ENCODE data around the gene RUVBL1. TPM values are rescaled to one million over a fixed set of nuclear protein-coding genes. Genes with fewer than 3 reads are reported as not detected.

RUVBL1 gene
- total RNA-seq, 1 donor from 2014 or later, result 33.1 TPM

GRCh38 chr3:128073185-128073725, 50.4 kb downstream of the RUVBL1 start:
- Mint-ChIP-seq H3K27ac (ENCODE audit: unreplicated experiment) (no peak overlapping the region), H3K27me3 (ENCODE audit: unreplicated experiment) (peaks cover 3% of the 10 kb centered on the region), H3K9me3 (ENCODE audit: unreplicated experiment) (peaks cover 2% of the 10 kb centered on the region), H3K36me3 (ENCODE audit: unreplicated experiment) (peaks cover 4% of the 10 kb centered on the region), H3K4me1 (ENCODE audit: low read depth, unreplicated experiment) (peaks cover 3% of the 10 kb centered on the region), H3K4me3 (ENCODE audit: unreplicated experiment) (no peak overlapping the region)
- TF ChIP-seq, protein P1, sequence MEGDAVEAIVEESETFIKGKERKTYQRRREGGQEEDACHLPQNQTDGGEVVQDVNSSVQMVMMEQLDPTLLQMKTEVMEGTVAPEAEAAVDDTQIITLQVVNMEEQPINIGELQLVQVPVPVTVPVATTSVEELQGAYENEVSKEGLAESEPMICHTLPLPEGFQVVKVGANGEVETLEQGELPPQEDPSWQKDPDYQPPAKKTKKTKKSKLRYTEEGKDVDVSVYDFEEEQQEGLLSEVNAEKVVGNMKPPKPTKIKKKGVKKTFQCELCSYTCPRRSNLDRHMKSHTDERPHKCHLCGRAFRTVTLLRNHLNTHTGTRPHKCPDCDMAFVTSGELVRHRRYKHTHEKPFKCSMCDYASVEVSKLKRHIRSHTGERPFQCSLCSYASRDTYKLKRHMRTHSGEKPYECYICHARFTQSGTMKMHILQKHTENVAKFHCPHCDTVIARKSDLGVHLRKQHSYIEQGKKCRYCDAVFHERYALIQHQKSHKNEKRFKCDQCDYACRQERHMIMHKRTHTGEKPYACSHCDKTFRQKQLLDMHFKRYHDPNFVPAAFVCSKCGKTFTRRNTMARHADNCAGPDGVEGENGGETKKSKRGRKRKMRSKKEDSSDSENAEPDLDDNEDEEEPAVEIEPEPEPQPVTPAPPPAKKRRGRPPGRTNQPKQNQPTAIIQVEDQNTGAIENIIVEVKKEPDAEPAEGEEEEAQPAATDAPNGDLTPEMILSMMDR (IDR thresholded peaks at IDR 0.05; ENCODE audit: partially characterized antibody, unreplicated experiment), result no peak
- DNase-seq, result no peak

- peaks cover 7% of the 10 kb centered on the region for H3K36me3 Mint-ChIP-seq (ENCODE audit: unreplicated experiment)
- no peak overlapping the region for H3K27ac Mint-ChIP-seq (ENCODE audit: unreplicated experiment)
- TF ChIP-seq, protein P1 (IDR thresholded peaks at IDR 0.05; ENCODE audit: partially characterized antibody, unreplicated experiment), result no peak
- H3K27me3 Mint-ChIP-seq (ENCODE audit: unreplicated experiment), result peaks cover 3% of the 10 kb centered on the region
- no peak overlapping the region for H3K4me3 Mint-ChIP-seq (ENCODE audit: unreplicated experiment)
- no peak for DNase-seq
- peaks cover 2% of the 10 kb centered on the region for H3K9me3 Mint-ChIP-seq (ENCODE audit: unreplicated experiment)
- peaks cover 8% of the 10 kb centered on the region for H3K4me1 Mint-ChIP-seq (ENCODE audit: low read depth, unreplicated experiment)
Measured at GRCh38 chr3:128072454-128073184, 51.0 kb downstream of the RUVBL1 start.

DNA sequence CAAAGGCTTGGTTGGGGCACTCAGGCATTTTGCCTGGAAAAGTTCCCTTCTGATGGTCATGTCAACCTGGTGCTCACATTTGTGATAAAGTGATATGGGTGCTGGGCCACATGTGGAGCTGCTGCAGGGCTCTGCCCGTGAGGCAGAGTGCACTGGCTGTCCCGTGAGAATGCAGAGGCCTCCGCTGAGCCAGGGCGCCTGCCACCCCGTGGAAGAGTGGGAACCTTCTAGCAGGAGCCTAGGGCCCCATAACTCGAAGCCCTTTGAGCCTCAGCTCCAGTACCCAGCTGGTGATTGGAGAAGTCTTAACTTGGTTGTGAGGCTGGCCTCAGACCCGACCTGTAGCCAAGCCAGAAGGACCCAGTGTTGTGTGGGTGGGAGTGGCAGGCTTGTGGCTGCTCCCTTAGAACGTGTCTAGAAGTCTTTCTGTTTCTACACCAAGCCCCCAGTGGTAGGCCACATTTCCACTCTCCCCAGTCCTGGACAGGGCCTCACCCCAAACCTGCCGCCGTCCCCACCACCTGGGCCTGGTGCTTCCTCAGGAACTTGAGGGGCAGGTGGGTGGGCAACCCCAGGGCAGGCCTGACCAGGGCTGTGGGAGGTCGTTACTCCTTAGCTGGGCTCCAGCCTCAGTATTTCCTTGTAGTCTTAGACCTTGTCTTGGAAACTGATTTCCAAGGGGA, 51.7 kb downstream of the RUVBL1 start:
- TF ChIP-seq, protein P1 (IDR thresholded peaks at IDR 0.05; ENCODE audit: partially characterized antibody, unreplicated experiment), result no peak
- no peak for DNase-seq
- Mint-ChIP-seq H3K27me3 (ENCODE audit: unreplicated experiment) (peaks cover 3% of the 10 kb centered on the region), H3K36me3 (ENCODE audit: unreplicated experiment) (peaks cover 14% of the 10 kb centered on the region), H3K4me1 (ENCODE audit: low read depth, unreplicated experiment) (peaks cover 15% of the 10 kb centered on the region), H3K4me3 (ENCODE audit: unreplicated experiment) (no peak overlapping the region), H3K9me3 (ENCODE audit: unreplicated experiment) (peaks cover 4% of the 10 kb centered on the region), H3K27ac (ENCODE audit: unreplicated experiment) (no peak overlapping the region)

GRCh38 chr3:128070898-128071591, 52.6 kb downstream of the RUVBL1 start:
- peaks cover 2% of the 10 kb centered on the region for H3K27me3 Mint-ChIP-seq (ENCODE audit: unreplicated experiment)
- no peak overlapping the region for H3K4me3 Mint-ChIP-seq (ENCODE audit: unreplicated experiment)
- no peak for DNase-seq
- H3K9me3 Mint-ChIP-seq (ENCODE audit: unreplicated experiment), result peaks cover 7% of the 10 kb centered on the region
- H3K27ac Mint-ChIP-seq (ENCODE audit: unreplicated experiment), result no peak overlapping the region
- peaks cover 15% of the 10 kb centered on the region for H3K36me3 Mint-ChIP-seq (ENCODE audit: unreplicated experiment)
- TF ChIP-seq, protein P1 (IDR thresholded peaks at IDR 0.05; ENCODE audit: partially characterized antibody, unreplicated experiment), result no peak
- H3K4me1 Mint-ChIP-seq (ENCODE audit: low read depth, unreplicated experiment), result peaks cover 20% of the 10 kb centered on the region
